GM12801 (cell line): ENCODE data around the gene TJAP1.

Source experiments
- CTCF ChIP-seq: IDR thresholded peaks from one replicate; pipeline ENCODE4 v1.5.1; 2011; ENCODE audit warnings: control low read depth; ENCODE audit not compliant: insufficient read length; ENCODE audit errors: extremely low read depth

The TJAP1 gene

GRCh38 chr6:43464337-43464736 is 13.0 kb upstream of the TJAP1 start:
- TF ChIP-seq CTCF, result no peak

- no peak for TF ChIP-seq CTCF
Measured at GRCh38 chr6:43465948-43466347, 11.4 kb upstream of the TJAP1 start.

- TF ChIP-seq CTCF, result no peak
Measured at GRCh38 chr6:43467752-43468151, 9.6 kb upstream of the TJAP1 start.

- TF ChIP-seq CTCF, result no peak
Measured at GRCh38 chr6:43468240-43468639, 9.1 kb upstream of the TJAP1 start.

- TF ChIP-seq CTCF, result no peak
Measured at GRCh38 chr6:43468748-43469681, 8.4 kb upstream of the TJAP1 start.

GRCh38 chr6:43469947-43470346 is 7.4 kb upstream of the TJAP1 start:
- no peak for TF ChIP-seq CTCF

- no peak for TF ChIP-seq CTCF
Measured at GRCh38 chr6:43471399-43471798, 6.0 kb upstream of the TJAP1 start.
